IMR-90 (cell line): ENCODE measurements around the gene TTC7B. TPM values are rescaled to one million over a fixed set of nuclear protein-coding genes. Genes with fewer than 3 reads are reported as not detected.

Experiments used
- ATAC-seq: fragments of 200-7000 bp; cut with Tn5 transposase; 2 replicates; pipeline ENCODE4 v1.9.1; 2020; ENCODE audit warnings: low read depth, mild to moderate bottlenecking, moderate library complexity
- BruUV-seq: library from RNA; stranded (reverse); fragments of 400-500 nt; replicated peaks from 2 replicates; lab custom pipeline; 2021; lab: Mats Ljungman, UMichigan
- CTCF ChIA-PET: fragments of 300-600 bp; formaldehyde crosslinking; extraction: SDS; loops from one replicate; lab custom pipeline; 2021; ENCODE audit warnings: antibody characterized with exemption; lab: Yijun Ruan, JAX
- POLR2A ChIA-PET: fragments of 300-600 bp; sonication (Branson Sonifier 250); formaldehyde crosslinking; loops from one replicate; lab custom pipeline; 2022; ENCODE audit warnings: antibody characterized with exemption; ENCODE audit not compliant: unreplicated experiment; lab: Charles Lee
- DNase-seq: peaks from one replicate; pipeline ENCODE4 v3.0.0; 2013
- H2AFZ ChIP-seq: replicated peaks from 2 replicates; pipeline ENCODE3; 2013; ENCODE audit warnings: low read length, mild to moderate bottlenecking; ENCODE audit not compliant: poor library complexity
- H2AK5ac ChIP-seq: 2 replicates; pipeline ENCODE4 v1.6.1; 2013; ENCODE audit warnings: low read depth, low read length, inconsistent platforms
- H2AK9ac ChIP-seq: replicated peaks from 2 replicates; pipeline ENCODE3; 2013; ENCODE audit warnings: mild to moderate bottlenecking, low read depth, low read length, moderate library complexity; ENCODE audit not compliant: poor library complexity
- H2BK120ac ChIP-seq: 2 replicates; pipeline ENCODE4 v1.6.1; 2013; ENCODE audit warnings: low read depth, low read length, inconsistent platforms
- H2BK15ac ChIP-seq: 3 replicates; pipeline ENCODE4 v1.6.1; 2013; ENCODE audit warnings: low read depth, low read length, inconsistent platforms
- H2BK20ac ChIP-seq: 2 replicates; pipeline ENCODE4 v1.6.1; 2013; ENCODE audit warnings: low read depth, mild to moderate bottlenecking, inconsistent platforms, low read length, moderate library complexity
- H2BK5ac ChIP-seq: 2 replicates; pipeline ENCODE4 v1.6.1; 2013; ENCODE audit warnings: mild to moderate bottlenecking, low read depth, low read length, inconsistent platforms; ENCODE audit not compliant: poor library complexity, severe bottlenecking
- H3K14ac ChIP-seq: replicated peaks from 2 replicates; pipeline ENCODE4 v1.6.1; 2013; ENCODE audit warnings: low read depth, low read length, inconsistent platforms
- H3K18ac ChIP-seq: 2 replicates; pipeline ENCODE4 v1.6.1; 2013; ENCODE audit warnings: low read depth, low read length, control low read depth
- H3K23ac ChIP-seq: 2 replicates; pipeline ENCODE4 v1.6.1; 2013; ENCODE audit warnings: low read depth, low read length, inconsistent platforms
- H3K27ac ChIP-seq: 2 replicates; pipeline ENCODE4 v1.5.1; 2013; ENCODE audit warnings: mild to moderate bottlenecking, control low read depth, low read length; ENCODE audit not compliant: insufficient read depth
- H3K27me3 ChIP-seq: 2 replicates; pipeline ENCODE4 v1.6.1; 2013; ENCODE audit warnings: low read length; ENCODE audit not compliant: control insufficient read depth, insufficient read depth
- H3K36me3 ChIP-seq: 2 replicates; pipeline ENCODE4 v1.6.1; 2013; ENCODE audit warnings: low read length, mixed read lengths; ENCODE audit not compliant: control insufficient read depth, insufficient read depth
- H3K4ac ChIP-seq: 2 replicates; pipeline ENCODE4 v1.6.1; 2013; ENCODE audit warnings: low read depth, low read length, inconsistent platforms
- H3K4me1 ChIP-seq: 2 replicates; pipeline ENCODE4 v1.6.1; 2013; ENCODE audit warnings: low read length, mixed read lengths; ENCODE audit not compliant: control insufficient read depth, insufficient read depth
- H3K4me2 ChIP-seq: 2 replicates; pipeline ENCODE4 v1.6.1; 2013; ENCODE audit warnings: low read depth, mild to moderate bottlenecking, control low read depth, low read length, moderate library complexity
- H3K4me3 ChIP-seq: 2 replicates; pipeline ENCODE4 v1.5.1; 2013; ENCODE audit warnings: low read depth, mild to moderate bottlenecking, control low read depth, low read length, moderate library complexity; ENCODE audit not compliant: insufficient read depth
- H3K56ac ChIP-seq: 2 replicates; pipeline ENCODE4 v1.6.1; 2013; ENCODE audit warnings: low read length, inconsistent platforms; ENCODE audit not compliant: insufficient read depth; ENCODE audit errors: extremely low read depth
- H3K79me1 ChIP-seq, 2 experiments: 2 replicates each; pipeline ENCODE4 v1.6.1; 2013; ENCODE audit warnings: low read length in 2 of 2, inconsistent platforms in 1 of 2, low read depth in 1 of 2
- H3K9ac ChIP-seq: 2 replicates; pipeline ENCODE4 v1.6.1; 2013; ENCODE audit warnings: low read depth, low read length, control low read depth
- H3K9me1 ChIP-seq: 2 replicates; pipeline ENCODE4 v1.6.1; 2013; ENCODE audit warnings: low read length, inconsistent platforms; ENCODE audit not compliant: insufficient read depth
- H3K9me3 ChIP-seq: 2 replicates; pipeline ENCODE4 v1.6.1; 2013; ENCODE audit warnings: low read length; ENCODE audit not compliant: control insufficient read depth, insufficient read depth
- H4K20me1 ChIP-seq: 2 replicates; pipeline ENCODE4 v1.6.1; 2013; ENCODE audit warnings: low read length, inconsistent platforms; ENCODE audit not compliant: insufficient read depth
- H4K5ac ChIP-seq: 2 replicates; pipeline ENCODE4 v1.6.1; 2013; ENCODE audit warnings: mild to moderate bottlenecking, low read depth, low read length, control low read depth
- H4K8ac ChIP-seq, 2 experiments: 2 replicates each; pipeline ENCODE4 v1.6.1; 2013; ENCODE audit warnings: low read depth in 2 of 2, low read length in 2 of 2, control low read depth in 1 of 2, inconsistent platforms in 1 of 2
- H4K91ac ChIP-seq: 2 replicates; pipeline ENCODE4 v1.6.1; 2013; ENCODE audit warnings: low read depth, low read length, inconsistent platforms; ENCODE audit not compliant: insufficient read depth
- MAFK ChIP-seq: IDR thresholded peaks from 2 replicates; pipeline ENCODE4 v1.6.1; 2012; ENCODE audit warnings: low read depth, low read length, improper control_type of control experiment
- MXI1 ChIP-seq: IDR thresholded peaks from 2 replicates; pipeline ENCODE4 v1.6.1; 2012; ENCODE audit warnings: low read depth, mild to moderate bottlenecking, low read length, moderate library complexity, borderline replicate concordance
- RCOR1 ChIP-seq: IDR thresholded peaks from 2 replicates; pipeline ENCODE4 v1.6.1; 2012; ENCODE audit warnings: mild to moderate bottlenecking, low read length, improper control_type of control experiment; ENCODE audit not compliant: insufficient replicate concordance
- WGBS, 2 experiments: methylation state at CpG; one replicate each; pipeline versions ENCODE4 v1.1.5 to v1.1.7; 2013; ENCODE audit warnings: missing lambda C conversion rate in 2 of 2; ENCODE audit not compliant: insufficient read length in 1 of 2; ENCODE audit errors: extremely low coverage in 2 of 2; 5-methylcytosine and 5-hydroxymethylcytosine counted together
- dilution Hi-C: fragments of 300-500 bp; cut with HindIII; formaldehyde crosslinking; loops from one replicate; pipeline ENCODE4 v1.14.3; 2018; ENCODE audit warnings: low sequenced_read_pairs; ENCODE audit not compliant: unreplicated experiment
- in situ Hi-C: fragments of 300-500 bp; cut with MboI; formaldehyde crosslinking; loops from 3 replicates; pipeline ENCODE4 v1.14.3; 2019; ENCODE audit warnings: low sequenced_read_pairs, inconsistent platforms, mixed read lengths
- intact Hi-C: fragments of 100-400 bp; cut with micrococcal nuclease; formaldehyde crosslinking; loops from 2 replicates; pipeline ENCODE4 v1.10.0; 2022
- polyA plus RNA-seq, 3 experiments: library from polyadenylated mRNA; depleted of rRNA; stranded (reverse); fragments of >200 nt; gene quantifications; 2 replicates each; pipeline ENCODE4 v1.2.3, GENCODE V29; 2012; ENCODE audit warnings: low replicate concordance in 1 of 3
- total RNA-seq: library from RNA; depleted of rRNA; stranded (reverse); fragments of >200 nt; gene quantifications from 2 replicates; pipeline ENCODE4 v1.2.3, GENCODE V29; 2012
- TF ChIP-seq, protein P1 (sequence below): fragments of 150-350 bp; IDR thresholded peaks from 2 replicates; pipeline ENCODE4 v1.6.1; 2017; ENCODE audit warnings: mild to moderate bottlenecking, antibody characterized with exemption, low read length, low read depth
- TF ChIP-seq, protein P2 (sequence below): conservative IDR thresholded peaks from 2 replicates; pipeline ENCODE4 v1.5.1; 2012; ENCODE audit warnings: mild to moderate bottlenecking, low read depth, low read length, improper control_type of control experiment

TTC7B gene
- total and polyA plus RNA-seq, 2 of the 4 experiments (the other 2 are of a cell fraction): 18.1 to 35.3 TPM

DNA sequence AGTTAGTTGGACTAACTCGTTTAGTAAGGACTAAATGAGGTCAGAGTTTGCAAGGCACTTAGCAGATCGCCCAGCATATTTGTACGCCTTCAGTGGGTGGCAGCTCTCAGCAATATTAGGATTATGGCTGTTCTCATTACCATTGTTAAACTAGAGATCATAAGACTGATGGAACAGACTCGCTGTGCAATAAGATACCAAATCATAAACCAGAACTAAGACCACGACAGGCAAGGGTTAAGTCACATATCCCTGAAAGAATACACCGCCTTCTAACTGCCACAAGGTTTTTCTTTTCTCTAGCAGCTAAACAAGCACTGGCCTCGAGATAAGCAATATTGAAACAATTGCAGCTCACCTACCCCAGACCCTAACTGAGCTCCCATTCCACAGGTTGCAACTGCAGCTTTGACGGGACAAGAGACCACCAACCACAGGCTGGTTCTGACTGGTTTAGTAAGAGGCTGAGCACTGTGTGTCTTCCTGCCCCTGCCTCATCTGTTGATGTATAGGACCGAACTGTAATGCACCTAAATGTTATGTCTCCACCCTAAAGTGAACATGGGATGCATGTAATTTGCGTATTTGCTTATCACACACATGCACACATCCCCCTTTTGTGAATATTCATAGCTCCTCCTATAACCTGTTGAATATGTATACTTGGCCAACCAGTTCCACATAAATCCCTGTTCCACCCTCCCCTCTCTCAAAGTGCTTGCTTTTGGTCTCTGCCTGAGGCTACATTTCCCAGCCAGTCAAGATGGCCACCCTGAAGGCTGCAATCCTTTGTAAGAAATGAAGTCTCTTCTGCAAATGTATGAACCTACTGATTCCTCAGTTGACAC lies 266.2 kb downstream of the TTC7B start (continued):
- TF ChIP-seq MXI1: no peak

DNA sequence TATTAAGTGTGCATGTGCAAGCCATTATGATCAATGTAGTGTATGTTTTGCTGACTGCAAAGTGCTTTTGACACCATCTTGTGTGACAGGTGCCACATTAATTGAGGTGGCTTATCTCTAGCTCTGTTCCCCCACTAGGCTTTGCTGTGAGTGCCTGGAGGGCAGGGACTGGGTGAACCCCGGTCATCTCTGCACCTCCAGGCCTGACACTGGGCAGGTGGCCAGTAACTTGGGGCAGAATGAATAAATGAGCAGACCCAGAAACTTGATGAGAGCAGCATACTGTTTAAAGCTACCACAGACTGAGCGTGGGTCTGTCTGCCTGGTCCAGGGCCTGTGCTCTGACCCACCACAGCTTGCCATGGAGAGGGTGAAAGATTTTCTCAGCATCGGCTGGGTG lies 267.8 kb downstream of the TTC7B start:
- H3K9me1 ChIP-seq: peaks cover 5% of the 10 kb centered on the region; the same call in 1 of the 2 replicates
- no peak overlapping the region for H4K91ac ChIP-seq
- no peak overlapping the region for H3K4me3 ChIP-seq
- H3K27me3 ChIP-seq: no peaks in the 10 kb centered on the region
- no peak overlapping the region for H3K23ac ChIP-seq
- no peak for DNase-seq
- no peak overlapping the region for H2AK9ac ChIP-seq
- no peak overlapping the region for H2BK120ac ChIP-seq
- no peak overlapping the region for H4K5ac ChIP-seq
- H3K4ac ChIP-seq: no peak overlapping the region
- in situ Hi-C loops (no loop called here), dilution Hi-C loops (no loop called here), intact Hi-C loops (no loop called here)
- no peak overlapping the region for H3K14ac ChIP-seq
- no TSS peak for BruUV-seq
- H3K56ac ChIP-seq: no peak overlapping the region
- CTCF ChIA-PET: no interaction called here
- no peak overlapping the region for H3K4me2 ChIP-seq
- H3K27ac ChIP-seq: no peak overlapping the region
- H3K4me1 ChIP-seq: peaks cover 5% of the 10 kb centered on the region; the same call in 1 of the 2 replicates
- 100% methylated on average over 1 of the region's 3 CpGs; no CpG with 5 or more reads in 1 of the 2 experiments for WGBS, 2 experiments
- H2AK5ac ChIP-seq: no peak overlapping the region
- H2BK15ac ChIP-seq: no peak overlapping the region
- POLR2A ChIA-PET: no interaction called here
- H2AFZ ChIP-seq: no peak overlapping the region
- no peak overlapping the region for H3K18ac ChIP-seq
- no peaks in the 10 kb centered on the region for H3K36me3 ChIP-seq
- H4K8ac ChIP-seq: no peak overlapping the region
- H2BK5ac ChIP-seq: no peak overlapping the region
- H4K20me1 ChIP-seq: peaks cover 3% of the 10 kb centered on the region; the same call in 1 of the 2 replicates
- H2BK20ac ChIP-seq: no peak overlapping the region
- TF ChIP-seq MAFK (no peak), RCOR1 (no peak)
- TF ChIP-seq, protein P1, sequence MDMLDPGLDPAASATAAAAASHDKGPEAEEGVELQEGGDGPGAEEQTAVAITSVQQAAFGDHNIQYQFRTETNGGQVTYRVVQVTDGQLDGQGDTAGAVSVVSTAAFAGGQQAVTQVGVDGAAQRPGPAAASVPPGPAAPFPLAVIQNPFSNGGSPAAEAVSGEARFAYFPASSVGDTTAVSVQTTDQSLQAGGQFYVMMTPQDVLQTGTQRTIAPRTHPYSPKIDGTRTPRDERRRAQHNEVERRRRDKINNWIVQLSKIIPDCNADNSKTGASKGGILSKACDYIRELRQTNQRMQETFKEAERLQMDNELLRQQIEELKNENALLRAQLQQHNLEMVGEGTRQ: no peak
- TF ChIP-seq, protein P2, sequence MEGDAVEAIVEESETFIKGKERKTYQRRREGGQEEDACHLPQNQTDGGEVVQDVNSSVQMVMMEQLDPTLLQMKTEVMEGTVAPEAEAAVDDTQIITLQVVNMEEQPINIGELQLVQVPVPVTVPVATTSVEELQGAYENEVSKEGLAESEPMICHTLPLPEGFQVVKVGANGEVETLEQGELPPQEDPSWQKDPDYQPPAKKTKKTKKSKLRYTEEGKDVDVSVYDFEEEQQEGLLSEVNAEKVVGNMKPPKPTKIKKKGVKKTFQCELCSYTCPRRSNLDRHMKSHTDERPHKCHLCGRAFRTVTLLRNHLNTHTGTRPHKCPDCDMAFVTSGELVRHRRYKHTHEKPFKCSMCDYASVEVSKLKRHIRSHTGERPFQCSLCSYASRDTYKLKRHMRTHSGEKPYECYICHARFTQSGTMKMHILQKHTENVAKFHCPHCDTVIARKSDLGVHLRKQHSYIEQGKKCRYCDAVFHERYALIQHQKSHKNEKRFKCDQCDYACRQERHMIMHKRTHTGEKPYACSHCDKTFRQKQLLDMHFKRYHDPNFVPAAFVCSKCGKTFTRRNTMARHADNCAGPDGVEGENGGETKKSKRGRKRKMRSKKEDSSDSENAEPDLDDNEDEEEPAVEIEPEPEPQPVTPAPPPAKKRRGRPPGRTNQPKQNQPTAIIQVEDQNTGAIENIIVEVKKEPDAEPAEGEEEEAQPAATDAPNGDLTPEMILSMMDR: no peak
- no peaks in the 10 kb centered on the region for H3K9me3 ChIP-seq
- H3K79me1 ChIP-seq: no peaks in the 10 kb centered on the region
- no peak overlapping the region for H3K9ac ChIP-seq
- no peak for ATAC-seq
